B cell (primary cell): ENCODE results near the gene KIRREL3.

ENCODE experiments used
- EZH2 ChIP-seq: IDR thresholded peaks from 2 replicates; pipeline ENCODE4 v1.6.1; 2012; ENCODE audit warnings: borderline replicate concordance, low read depth, mild to moderate bottlenecking, moderate library complexity, low read length; ENCODE audit not compliant: insufficient read depth, poor library complexity, severe bottlenecking
- TF ChIP-seq, protein P1 (sequence below): fragments of 200-600 bp; IDR thresholded peaks from one replicate; pipeline ENCODE4 v1.8.0; 2022; ENCODE audit warnings: antibody characterized with exemption, mild to moderate bottlenecking

DNA sequence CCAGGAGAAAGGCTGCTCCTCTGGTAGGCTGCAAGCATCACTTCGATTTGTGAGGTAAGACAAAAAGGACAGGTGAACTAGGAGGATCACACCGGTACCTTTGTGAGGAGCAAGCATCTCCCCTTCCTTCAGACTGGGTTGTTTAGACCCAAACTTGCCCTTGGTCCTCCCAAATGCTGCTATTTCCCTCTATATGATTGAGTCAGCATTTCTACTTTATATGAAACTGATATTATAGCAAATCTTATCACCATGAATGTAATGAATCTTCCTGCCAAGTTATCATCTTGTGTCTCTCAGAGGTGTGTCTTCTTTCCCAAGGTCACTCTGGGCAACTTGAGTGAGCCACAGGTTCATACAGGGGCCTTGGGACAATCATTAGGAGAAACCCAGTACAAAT is 61.0 kb downstream of the KIRREL3 start:
- TF ChIP-seq, protein P1, sequence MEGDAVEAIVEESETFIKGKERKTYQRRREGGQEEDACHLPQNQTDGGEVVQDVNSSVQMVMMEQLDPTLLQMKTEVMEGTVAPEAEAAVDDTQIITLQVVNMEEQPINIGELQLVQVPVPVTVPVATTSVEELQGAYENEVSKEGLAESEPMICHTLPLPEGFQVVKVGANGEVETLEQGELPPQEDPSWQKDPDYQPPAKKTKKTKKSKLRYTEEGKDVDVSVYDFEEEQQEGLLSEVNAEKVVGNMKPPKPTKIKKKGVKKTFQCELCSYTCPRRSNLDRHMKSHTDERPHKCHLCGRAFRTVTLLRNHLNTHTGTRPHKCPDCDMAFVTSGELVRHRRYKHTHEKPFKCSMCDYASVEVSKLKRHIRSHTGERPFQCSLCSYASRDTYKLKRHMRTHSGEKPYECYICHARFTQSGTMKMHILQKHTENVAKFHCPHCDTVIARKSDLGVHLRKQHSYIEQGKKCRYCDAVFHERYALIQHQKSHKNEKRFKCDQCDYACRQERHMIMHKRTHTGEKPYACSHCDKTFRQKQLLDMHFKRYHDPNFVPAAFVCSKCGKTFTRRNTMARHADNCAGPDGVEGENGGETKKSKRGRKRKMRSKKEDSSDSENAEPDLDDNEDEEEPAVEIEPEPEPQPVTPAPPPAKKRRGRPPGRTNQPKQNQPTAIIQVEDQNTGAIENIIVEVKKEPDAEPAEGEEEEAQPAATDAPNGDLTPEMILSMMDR: no peak
- no peak for TF ChIP-seq EZH2
